ENCODE measurements around the gene SUSD3.
"Not testable (repeated sequence)": the region's sequence is repeated elsewhere in the genome, so short reads cannot be mapped to it uniquely, and the experiment has no call there.

SUSD3 gene

DNA sequence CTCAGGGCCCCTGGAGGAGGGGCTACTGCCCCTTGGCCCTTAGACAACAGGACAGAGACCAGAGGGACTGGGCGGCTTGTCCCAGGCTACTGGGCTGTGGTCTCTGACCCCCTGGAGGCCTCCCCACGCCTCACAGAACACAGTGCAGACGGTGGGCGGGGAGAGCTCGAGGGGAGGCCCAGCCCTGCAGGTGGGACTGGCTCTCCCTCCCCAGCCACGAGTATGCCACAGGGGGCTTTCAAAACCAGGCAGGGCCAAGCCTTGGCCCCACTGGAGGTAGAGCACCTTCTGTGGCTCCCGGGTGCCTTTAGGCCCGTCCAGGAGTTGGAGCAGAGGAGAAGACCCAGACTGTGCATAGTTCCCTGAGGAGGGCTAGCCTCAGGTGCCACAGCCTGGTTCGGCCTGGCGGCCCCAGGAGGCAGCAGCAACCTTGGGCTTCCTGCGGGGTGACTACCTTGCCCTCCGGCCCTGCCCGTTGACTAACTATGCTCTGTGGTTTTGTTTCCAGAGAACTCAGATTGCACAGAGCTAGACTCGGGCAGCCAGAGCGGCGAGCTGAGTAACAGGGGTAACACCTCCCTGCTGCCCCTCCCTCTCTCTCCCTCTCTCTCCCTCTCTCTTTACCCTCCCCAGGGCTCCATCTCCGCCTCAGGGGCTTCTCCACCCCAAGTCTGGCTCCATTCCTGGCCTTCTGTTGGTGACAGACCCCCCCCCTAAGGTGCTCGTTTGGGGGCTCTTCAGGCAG lies 53.0 kb downstream of the SUSD3 start:
- Histone ChIP-seq H3K4me1 (ENCODE audit: control insufficient read depth, insufficient read depth, low read length) (peaks cover 5% of the 10 kb centered on the region), H3K4me3 (ENCODE audit: low read length) (no peak overlapping the region), H3K36me3 (ENCODE audit: insufficient read depth, low read length) (peaks cover 47% of the 10 kb centered on the region), H3K9ac (ENCODE audit: low read depth, low read length) (no peak overlapping the region), H3K9me3 (replicated peaks; ENCODE audit: low read length) (no peaks in the 10 kb centered on the region), H3K27me3 (ENCODE audit: control insufficient read depth, insufficient read depth, low read length) (no peaks in the 10 kb centered on the region), H3K4me2 (ENCODE audit: low read length) (no peak overlapping the region)

DNA sequence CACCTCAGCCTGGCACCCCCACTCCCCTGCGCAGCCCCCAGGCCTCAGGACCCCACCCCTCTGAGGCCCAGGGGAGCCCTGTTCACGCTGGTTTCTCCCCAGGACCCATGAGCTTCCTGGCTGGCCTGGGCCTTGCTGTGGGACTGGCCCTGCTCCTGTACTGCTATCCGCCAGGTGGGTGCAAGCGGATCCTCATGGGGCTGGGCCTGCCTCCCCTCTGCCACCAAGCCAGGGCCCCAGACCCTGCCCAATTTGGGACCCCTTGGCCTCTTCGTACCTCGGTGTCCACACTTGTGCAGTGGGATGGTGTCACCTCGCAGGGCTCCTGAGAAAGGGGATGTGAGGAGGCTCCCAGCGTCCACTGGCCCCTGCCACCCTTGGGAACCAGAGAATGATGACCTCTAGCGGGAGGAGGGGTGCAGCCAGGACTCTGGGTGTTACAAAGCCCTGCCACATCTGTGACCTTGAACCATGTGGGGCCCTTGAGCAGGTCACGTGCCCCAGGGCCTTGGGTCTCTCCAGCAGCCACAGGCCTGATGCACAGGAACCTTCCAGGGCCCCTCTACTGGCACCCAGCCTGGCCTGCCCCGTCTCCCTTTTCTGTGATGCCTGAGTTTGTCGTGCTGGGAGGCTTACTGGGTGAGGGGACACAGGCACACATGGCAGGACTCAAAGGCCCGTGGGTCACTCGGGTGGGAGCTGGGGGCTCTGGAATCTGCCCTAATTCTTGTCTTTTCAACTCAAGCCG lies 53.8 kb downstream of the SUSD3 start:
- no peak overlapping the region for H3K4me3 ChIP-seq (ENCODE audit: low read length)
- H3K4me1 ChIP-seq (ENCODE audit: control insufficient read depth, insufficient read depth, low read length): peaks cover 5% of the 10 kb centered on the region

DNA sequence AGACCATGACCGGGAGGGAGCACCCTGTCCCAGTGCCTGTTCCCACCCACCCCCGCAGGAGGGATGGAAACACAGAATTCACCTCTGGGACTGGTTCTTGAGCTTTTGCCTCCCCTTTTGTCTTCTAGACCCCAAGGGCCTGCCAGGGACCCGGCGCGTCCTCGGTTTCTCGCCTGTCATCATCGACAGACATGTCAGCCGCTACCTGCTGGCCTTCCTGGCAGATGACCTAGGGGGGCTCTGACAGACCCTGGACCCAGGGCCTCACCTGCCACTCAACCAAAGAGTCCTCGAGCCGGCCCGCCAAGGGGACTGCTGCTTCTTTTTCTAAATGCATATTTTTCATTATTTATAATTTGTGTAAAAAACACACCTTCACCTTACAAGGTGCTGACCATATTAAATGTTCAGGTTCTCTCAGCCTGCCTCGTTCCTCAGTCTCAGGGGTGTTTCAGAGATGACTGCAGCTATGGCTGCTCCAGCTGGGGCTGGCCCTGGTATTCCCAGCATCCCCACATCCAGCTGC lies 54.4 kb downstream of the SUSD3 start:
- Histone ChIP-seq H3K4me3 (ENCODE audit: low read length) (no peak overlapping the region), H3K9me3 (replicated peaks; ENCODE audit: low read length) (no peaks in the 10 kb centered on the region), H3K4me2 (ENCODE audit: low read length) (no peak overlapping the region), H3K36me3 (ENCODE audit: insufficient read depth, low read length) (peaks cover 43% of the 10 kb centered on the region), H3K27me3 (ENCODE audit: control insufficient read depth, insufficient read depth, low read length) (no peaks in the 10 kb centered on the region), H3K4me1 (ENCODE audit: control insufficient read depth, insufficient read depth, low read length) (peaks cover 5% of the 10 kb centered on the region), H3K9ac (ENCODE audit: low read depth, low read length) (no peak overlapping the region)

More for the DNA sequence above, 53.8 kb downstream of the SUSD3 start:
- H3K9ac ChIP-seq (ENCODE audit: low read depth, low read length): no peak overlapping the region
- H3K36me3 ChIP-seq (ENCODE audit: insufficient read depth, low read length): peaks cover 47% of the 10 kb centered on the region
- H3K4me2 ChIP-seq (ENCODE audit: low read length): no peak overlapping the region
- H3K27me3 ChIP-seq (ENCODE audit: control insufficient read depth, insufficient read depth, low read length): no peaks in the 10 kb centered on the region
- H3K9me3 ChIP-seq (replicated peaks; ENCODE audit: low read length): no peaks in the 10 kb centered on the region

DNA sequence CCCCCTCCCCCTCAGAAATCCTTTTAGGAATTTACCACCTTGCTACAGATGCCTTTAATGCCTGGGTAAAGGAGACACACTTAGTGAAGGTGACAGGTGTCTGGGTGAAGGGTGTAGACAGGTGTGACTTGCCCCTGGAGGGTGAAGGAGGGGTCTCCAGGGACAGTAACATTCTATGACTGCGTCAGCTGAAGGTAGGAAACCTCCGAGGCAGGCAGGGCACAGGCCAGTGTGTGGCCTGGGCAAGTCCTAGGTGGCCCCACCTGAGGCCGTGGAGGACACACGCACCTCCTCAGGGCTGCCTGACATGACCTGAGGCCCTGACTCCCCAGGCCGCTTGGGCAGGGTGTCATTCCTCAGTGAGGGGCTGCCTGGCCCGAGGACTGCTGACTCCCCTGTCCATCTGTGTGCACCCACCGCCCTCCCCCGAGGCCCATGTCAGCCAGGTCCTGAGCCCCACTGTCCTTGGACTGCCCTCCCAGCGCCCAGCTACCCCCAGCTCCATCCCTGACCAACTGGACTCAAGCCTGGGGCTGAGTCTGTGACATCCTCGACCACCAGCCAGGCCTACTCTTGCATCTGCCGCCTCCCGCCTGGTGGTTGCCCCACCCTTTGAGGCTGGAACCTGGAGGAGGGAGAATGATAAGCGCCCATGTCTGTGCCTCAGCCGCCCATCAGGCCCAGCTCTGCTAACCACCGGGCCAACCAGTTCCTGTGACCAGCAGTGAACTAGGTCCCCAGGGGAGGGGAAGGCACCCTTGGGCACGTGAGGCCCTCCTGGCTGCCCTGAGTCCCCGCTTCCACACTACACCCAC lies 55.9 kb downstream of the SUSD3 start:
- H3K9ac ChIP-seq (ENCODE audit: low read depth, low read length): no peak overlapping the region
- H3K4me2 ChIP-seq (ENCODE audit: low read length): no peak overlapping the region
- no peak overlapping the region for H3K4me3 ChIP-seq (ENCODE audit: low read length)
- H3K36me3 ChIP-seq (ENCODE audit: insufficient read depth, low read length): peaks cover 32% of the 10 kb centered on the region
- no peaks in the 10 kb centered on the region for H3K9me3 ChIP-seq (replicated peaks; ENCODE audit: low read length)
- no peaks in the 10 kb centered on the region for H3K27me3 ChIP-seq (ENCODE audit: control insufficient read depth, insufficient read depth, low read length)
- peaks cover 8% of the 10 kb centered on the region for H3K4me1 ChIP-seq (ENCODE audit: control insufficient read depth, insufficient read depth, low read length)

DNA sequence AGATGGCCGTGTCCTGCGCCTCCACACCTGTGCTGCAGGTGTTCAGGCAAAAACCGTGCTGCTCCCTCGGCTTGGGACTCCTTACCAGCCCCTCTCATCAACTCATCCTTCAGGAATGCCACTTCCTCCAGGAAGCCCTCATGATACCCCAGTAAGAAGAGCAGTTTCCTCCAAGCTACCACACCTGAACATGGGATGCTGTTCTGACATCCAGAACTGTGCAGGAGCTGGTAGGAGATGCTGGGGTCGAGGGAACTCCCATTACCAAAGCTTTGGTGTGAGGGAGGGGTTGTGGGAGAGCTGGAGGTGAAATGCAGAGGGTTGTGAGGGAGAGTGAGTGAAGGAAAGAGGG lies 56.5 kb downstream of the SUSD3 start:
- no peak overlapping the region for H3K9ac ChIP-seq (ENCODE audit: low read depth, low read length)
- peaks cover 14% of the 10 kb centered on the region for H3K4me1 ChIP-seq (ENCODE audit: control insufficient read depth, insufficient read depth, low read length)
- no peak overlapping the region for H3K4me3 ChIP-seq (ENCODE audit: low read length)
- no peaks in the 10 kb centered on the region for H3K27me3 ChIP-seq (ENCODE audit: control insufficient read depth, insufficient read depth, low read length)
- no peaks in the 10 kb centered on the region for H3K9me3 ChIP-seq (replicated peaks; ENCODE audit: low read length)
- H3K4me2 ChIP-seq (ENCODE audit: low read length): no peak overlapping the region
- peaks cover 32% of the 10 kb centered on the region for H3K36me3 ChIP-seq (ENCODE audit: insufficient read depth, low read length)

DNA sequence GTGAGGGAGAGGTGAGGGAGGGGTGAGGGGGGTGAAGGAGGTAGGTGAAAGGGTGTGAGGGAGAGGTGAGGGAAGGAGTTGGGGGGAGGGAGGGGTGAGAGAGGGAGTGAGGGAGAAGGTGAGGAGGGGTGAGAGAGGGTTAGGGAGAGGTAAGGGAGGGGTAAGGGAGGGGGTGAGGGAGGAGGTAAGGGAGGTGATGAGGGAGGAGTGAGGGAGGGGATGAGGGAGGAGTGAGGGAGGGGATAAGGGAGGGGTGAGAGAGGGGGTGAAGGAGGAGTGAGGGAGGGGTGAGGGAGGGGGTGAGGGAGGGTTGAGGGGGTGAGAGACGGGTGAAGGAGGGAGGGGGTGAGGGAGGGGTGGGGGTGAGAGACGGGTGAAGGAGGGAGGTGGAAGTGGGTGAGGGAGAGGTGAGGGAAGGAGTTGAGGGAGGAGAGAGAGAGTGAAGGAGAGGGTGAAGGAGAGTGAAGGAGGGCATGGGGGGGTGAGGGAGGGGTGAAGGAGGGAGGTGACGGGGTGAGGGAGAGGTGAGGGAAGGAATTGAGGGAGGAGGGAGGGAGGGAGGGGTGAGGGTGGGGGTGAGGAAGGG lies 57.1 kb downstream of the SUSD3 start:
- H3K36me3 ChIP-seq (ENCODE audit: insufficient read depth, low read length): peaks cover 26% of the 10 kb centered on the region
- no peaks in the 10 kb centered on the region for H3K27me3 ChIP-seq (ENCODE audit: control insufficient read depth, insufficient read depth, low read length)
- H3K9ac ChIP-seq (ENCODE audit: low read depth, low read length): no peak overlapping the region
- H3K9me3 ChIP-seq (replicated peaks; ENCODE audit: low read length): no peaks in the 10 kb centered on the region
- no peak overlapping the region for H3K4me3 ChIP-seq (ENCODE audit: low read length)
- H3K4me2 ChIP-seq (ENCODE audit: low read length): no peak overlapping the region
- H3K4me1 ChIP-seq (ENCODE audit: control insufficient read depth, insufficient read depth, low read length): peaks cover 20% of the 10 kb centered on the region

DNA sequence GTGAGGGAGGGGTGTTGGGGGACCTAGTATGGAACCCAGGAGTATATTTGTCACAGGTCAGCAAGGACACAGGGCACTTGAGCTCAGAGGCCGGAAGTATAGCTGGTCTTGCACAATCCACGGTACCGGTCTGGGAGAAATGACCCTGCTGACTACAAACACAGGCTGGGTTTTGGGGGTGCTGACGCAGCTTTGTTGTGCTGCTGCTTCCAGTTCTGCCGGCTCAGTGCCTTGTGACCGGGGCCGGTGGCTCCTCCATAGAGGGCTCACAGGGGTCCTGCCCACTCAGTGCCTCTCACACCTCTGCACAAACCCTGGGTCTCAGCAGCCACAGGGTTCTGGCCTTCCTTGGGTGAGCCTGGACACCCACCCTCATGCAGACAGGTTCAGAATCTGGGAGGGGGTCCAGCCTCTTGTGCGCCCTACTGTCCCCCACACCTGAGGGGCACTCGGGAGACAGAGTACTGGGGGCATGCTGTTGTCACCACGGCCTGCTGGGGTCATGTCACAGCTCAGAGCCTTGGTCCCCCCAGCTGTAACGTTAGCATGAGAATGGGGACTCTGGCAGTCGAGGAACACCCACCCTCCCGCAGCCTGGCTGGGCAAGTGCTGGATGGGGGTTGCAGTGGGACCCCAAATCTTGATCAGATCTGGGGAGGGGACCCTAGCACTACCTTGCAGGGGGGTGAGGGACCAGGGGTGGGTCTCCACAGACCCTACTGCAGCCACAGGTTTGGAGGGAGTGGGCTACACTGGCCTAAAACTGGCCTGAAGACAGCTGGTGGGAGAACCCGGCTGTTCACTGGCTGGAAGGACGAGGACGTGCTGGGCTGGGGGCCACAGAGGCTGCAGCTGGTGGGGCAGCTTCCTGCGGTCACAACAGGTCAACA lies 57.8 kb downstream of the SUSD3 start:
- Histone ChIP-seq H3K9ac (ENCODE audit: low read depth, low read length) (no peak overlapping the region), H3K27me3 (ENCODE audit: control insufficient read depth, insufficient read depth, low read length) (no peaks in the 10 kb centered on the region), H3K36me3 (ENCODE audit: insufficient read depth, low read length) (peaks cover 19% of the 10 kb centered on the region), H3K4me2 (ENCODE audit: low read length) (peak overlapping the region; percentile 15), H3K4me3 (ENCODE audit: low read length) (no peak overlapping the region), H3K4me1 (ENCODE audit: control insufficient read depth, insufficient read depth, low read length) (peaks cover 20% of the 10 kb centered on the region), H3K9me3 (replicated peaks; ENCODE audit: low read length) (no peaks in the 10 kb centered on the region)

DNA sequence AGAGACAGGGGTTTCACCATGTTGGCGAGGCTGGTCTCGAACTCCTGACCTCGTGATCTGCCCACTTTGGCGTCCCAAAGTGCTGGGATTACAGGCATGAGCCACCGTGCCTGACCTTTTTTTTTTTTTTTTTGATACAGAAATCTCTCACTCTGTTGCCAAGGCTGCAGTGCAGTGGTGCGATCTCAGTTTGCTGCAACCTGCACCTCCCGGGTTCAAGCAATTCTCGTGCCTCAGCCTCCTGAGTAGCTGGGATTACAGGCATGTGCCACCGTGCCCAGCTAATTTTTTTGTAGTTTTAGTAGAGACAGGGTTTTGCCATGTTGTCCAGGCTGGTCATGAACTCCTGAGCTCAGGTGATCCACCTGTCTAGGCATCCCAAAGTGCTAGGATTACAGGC lies 59.0 kb downstream of the SUSD3 start:
- H3K4me3 ChIP-seq (ENCODE audit: low read length); H3K4me2 ChIP-seq (ENCODE audit: low read length); H3K9ac ChIP-seq (ENCODE audit: low read depth, low read length); H3K9me3 ChIP-seq (replicated peaks; ENCODE audit: low read length); H3K27me3 ChIP-seq (ENCODE audit: control insufficient read depth, insufficient read depth, low read length): not testable (repeated sequence)
- peaks cover 20% of the 10 kb centered on the region for H3K4me1 ChIP-seq (ENCODE audit: control insufficient read depth, insufficient read depth, low read length)
- H3K36me3 ChIP-seq (ENCODE audit: insufficient read depth, low read length): peaks cover 14% of the 10 kb centered on the region

DNA sequence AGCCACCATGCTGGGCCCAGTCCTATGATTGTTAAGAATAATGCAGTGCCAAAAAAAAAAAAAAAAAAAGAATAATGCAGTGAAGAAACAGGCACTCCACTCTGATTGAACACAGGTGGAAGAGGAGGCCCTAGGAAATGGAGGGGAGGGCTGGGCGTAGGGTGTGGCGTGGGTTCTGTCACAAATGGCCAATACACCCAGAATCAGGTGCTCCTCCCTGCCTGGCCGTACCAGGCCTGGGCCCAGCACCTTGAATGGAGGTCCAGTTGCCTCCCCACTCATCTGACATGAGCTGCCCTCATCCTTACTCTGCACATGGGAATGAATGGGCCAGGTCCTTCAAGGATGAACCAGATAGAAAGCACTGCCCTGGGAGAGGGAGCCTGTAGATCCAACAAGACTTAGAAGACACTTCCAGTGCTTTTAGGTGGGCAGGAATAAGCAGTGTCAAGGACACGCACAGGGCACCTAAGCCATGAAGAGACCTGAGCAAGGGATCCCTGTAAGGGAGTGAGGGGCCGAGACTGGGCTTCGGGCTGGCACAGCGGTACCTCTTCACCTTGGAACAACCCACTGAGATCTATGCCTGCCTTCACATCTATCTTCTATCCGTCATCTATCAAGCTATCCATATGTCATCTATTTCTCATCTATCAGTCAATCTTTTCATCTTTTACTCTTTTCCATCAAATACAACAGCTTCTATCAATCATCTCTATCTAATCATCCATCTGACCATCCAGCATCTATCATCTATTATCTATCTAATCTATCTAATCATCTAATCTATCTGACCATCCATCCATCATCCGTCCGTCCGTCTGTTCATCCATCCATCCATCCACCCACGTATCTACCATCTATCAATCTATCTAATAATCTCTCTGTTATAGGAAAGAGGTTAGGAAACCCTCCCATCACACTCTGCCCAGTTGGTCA lies 59.7 kb downstream of the SUSD3 start:
- Histone ChIP-seq H3K9me3 (replicated peaks; ENCODE audit: low read length) (no peaks in the 10 kb centered on the region), H3K4me1 (ENCODE audit: control insufficient read depth, insufficient read depth, low read length) (peaks cover 20% of the 10 kb centered on the region), H3K36me3 (ENCODE audit: insufficient read depth, low read length) (peaks cover 8% of the 10 kb centered on the region), H3K4me3 (ENCODE audit: low read length) (no peak overlapping the region), H3K4me2 (ENCODE audit: low read length) (no peak overlapping the region), H3K27me3 (ENCODE audit: control insufficient read depth, insufficient read depth, low read length) (no peaks in the 10 kb centered on the region), H3K9ac (ENCODE audit: low read depth, low read length) (no peak overlapping the region)

Data from skeletal muscle satellite cell (primary cell).